Left forelimb (tissue), 1 donor: Measurements from ENCODE around the gene ADAT3.
"Not testable (repeated sequence)": the region's sequence is repeated elsewhere in the genome, so short reads cannot be mapped to it uniquely, and the experiment has no call there.

Experiments
- DNase-seq: peaks from one replicate; pipeline ENCODE4 v3.0.0-alpha.2; 2018; ENCODE audit warnings: low spot score

Gene ADAT3

DNA sequence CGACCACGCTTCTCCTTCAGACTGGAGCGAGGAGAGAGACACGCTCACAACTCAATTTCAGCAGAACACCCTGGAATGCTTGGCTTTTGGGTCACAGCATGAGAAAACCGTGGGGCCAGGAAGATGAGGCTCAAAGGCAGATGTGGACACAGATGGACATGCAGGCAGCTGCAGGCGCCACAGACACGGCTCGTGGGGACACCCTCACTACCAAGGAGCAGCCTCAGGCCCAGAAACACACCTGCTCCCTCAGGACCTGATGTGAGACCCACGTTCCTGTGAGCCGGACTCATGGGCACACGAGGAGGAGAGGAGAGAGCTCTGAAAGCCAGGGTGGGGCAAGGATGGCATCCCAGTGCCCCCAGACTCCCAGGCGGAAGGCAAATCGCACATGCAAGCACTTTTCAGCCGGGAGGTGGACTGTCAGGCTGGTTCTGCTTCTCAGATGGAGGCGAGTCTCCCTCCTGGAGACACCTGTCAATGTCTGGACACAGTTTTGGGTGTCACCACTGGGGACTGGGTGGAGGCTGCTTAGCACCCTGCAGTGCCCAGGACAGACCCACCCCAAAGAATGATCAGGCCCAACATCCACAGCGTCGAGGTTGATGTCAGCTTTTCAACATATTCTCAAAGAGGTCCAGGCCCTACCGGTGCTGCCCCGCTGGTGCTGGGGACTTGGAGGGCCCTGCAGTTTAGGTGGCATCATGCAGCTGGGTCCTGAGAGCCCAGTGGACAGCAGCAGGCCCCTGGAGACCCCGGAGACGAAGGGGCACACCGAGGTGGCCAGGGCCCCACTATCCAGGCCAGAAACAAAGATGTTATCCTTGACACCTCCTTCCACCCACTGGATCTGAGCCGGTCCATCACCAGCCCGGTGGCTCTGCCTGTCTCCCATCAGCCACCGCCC is 22.2 kb upstream of the ADAT3 start:
- no peak for DNase-seq

- DNase-seq, result no peak
These were observed 21.4 kb upstream of the ADAT3 start for GRCh38 chr19:1883784-1884183.

DNA sequence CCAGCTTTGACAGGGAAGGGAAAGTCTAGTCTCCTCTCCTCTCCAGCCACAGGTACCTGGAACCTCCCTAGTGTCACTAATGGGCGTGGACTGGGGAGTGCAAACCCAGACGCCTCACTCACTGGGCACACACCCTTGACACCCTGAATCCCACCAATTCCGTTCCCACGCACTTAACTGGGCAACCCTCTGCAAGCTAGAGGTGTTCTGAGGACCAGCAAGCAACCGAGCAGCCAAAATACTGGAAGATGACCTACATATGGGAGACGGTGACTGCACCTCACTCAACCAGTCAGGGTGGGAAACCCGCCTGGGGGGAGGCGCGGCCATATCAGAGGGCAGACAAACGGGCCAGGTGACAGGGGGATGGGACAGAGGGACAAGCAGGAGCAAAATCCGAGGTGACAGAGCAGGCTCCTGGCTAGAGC is 20.9 kb upstream of the ADAT3 start:
- DNase-seq, result no peak

DNA sequence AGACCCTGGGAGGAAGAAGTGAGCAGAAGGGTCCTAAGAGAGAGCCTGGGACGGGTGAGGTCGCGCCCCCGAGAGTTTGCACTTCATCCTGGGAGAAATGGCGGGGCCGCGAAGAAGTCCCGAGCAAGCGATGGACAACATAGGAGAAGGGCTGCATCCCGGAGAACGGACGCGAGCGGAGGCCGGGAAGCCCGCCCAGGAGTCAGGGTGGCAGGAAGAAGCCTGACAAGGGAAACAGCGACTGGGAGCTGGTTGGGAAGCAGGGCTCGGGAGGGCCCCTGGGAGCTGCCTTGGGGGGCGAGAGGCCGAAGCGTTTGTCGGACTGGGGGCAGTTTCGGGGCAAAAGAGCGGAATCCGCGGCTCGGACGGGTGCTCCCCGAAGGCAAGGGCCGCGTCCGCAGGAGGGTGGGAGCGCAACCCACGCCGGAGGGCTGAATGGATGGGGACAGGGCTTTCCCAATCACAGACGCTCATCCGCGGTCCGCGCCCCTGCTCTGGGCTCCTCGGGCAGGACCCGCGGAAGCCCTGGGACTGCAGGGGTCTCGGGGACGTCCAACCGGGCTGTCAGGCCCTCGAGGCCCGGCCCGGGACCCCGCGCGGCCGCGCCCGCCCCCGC is 20.4 kb upstream of the ADAT3 start:
- no peak for DNase-seq

DNA sequence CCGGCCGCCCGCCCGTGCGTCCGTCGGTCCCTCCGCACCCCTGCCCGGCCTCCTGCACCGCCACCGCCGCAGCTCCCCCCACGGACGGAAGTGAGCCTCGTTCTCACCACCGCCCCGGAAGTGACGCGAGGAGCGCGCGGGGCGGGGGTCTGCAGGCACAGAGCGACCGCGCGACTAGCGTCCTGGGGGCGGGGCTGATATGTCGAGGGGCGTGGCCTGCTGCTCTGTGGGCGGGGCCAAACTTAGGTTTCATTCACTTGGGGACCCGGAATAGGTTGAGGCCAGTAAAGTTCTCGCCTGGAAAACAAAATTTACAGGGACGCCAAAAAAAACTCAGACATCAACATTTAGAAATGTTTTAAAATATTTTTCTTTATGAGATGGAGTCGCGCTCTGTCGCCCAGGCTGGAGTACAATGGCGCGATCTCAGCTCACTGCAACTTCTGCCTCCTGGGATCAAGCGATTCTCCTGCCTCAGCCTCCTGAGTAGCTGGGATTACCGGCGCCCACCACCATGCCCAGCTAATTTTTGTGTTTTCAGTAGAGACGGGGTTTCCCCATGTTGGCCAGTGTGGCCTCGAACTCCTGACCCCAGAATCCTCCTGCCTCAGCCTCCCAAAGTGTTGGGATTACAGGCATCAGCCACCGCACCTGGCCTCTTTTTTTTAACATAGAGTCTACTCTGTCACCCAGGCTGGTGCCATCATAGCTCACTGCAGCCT is 19.6 kb upstream of the ADAT3 start, which contains the start of gene ABHD17A:
Gene ABHD17A, minus strand, starts transcription at position 99 of the 722 bp plus-strand sequence. CDS start 3,930 bp downstream, outside the sequence.
- DNase-seq, result peak; percentile 98

- DNase-seq, result not testable (repeated sequence)
These were observed 18.8 kb upstream of the ADAT3 start for GRCh38 chr19:1886360-1886759.

DNA sequence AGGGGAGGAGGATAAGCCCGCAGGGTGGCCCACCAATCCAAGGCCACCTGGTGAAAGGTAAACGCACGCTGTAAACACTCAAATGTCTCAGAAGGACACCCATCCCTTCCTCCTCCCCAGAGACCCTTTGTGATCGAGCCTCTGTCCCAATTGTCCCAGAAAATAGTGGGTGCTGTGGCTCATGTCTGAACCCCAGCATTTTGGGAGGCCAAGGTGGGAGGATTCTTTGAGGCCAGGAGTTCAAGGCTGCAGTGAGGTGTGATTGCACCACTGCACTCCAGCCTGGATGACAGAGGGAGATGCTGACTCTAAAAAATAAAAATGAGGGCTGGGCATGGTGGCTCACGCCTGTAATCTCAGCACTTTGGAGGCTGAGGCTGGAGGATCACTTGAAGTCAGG is 16.8 kb upstream of the ADAT3 start:
- no peak for DNase-seq

GRCh38 chr19:1889907-1890306 is 15.3 kb upstream of the ADAT3 start:
- DNase-seq, result no peak

DNA sequence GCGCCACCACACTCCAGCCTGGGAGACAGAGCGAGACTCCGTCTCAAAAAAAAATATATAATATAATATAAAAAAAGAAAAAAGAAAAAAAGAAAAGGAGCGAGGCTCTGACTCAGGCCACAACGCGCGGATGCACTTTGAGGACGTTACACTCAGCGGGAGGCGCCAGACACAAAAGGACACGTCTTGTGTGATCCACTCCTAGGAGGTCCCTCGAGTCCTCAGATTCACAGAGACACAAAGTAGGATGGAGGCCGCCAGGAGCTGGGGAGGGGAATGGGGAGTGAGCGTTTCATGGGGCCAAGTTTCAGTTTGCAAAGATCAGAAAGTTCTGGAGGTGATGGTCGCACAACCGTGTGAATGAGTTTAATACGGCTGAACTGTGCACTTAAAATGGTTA is 11.4 kb upstream of the ADAT3 start:
- DNase-seq, result no peak

DNA sequence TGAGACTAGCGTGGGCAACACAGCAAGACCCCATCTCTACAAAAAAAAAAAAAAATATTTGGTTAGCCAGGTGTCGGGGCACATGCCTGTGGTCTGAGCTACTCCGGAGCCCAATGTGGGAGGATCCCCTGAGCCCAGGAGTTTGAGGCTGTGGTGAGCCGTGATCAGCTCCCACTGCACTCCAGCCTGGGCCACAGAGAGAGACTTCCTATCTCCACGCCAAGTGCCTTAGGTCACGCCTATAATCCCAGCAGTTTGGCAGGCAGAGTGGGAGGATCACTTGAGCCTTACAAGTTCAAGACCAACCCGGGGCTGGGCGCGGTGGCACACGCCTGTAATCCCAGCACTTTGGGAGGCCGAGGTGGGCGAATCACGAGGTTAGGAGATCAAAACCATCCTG is 8.7 kb upstream of the ADAT3 start:
- DNase-seq, result no peak

DNA sequence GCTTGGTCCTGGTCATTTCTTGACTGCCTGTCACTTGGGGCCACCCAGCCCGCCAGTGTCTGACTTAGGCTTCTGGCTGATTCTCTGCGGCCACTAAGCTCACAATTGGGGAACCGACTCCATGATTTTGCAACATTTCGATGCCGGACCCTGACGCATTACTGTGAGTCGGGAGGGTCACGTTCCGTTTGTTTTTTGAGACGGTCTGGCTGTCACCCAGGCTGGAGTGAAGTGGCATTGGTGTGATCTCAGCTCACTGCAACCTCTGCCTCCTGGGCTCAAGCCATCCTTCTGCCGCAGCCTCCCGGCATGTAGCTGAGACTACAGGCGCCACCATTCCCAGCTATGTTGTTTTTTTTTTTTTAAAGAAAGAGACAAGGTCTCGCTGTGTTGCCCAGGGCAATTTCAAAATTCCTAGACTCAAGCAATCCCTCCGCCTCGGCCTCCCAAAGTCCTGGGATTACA is 3.2 kb upstream of the ADAT3 start:
- DNase-seq, result no peak

DNA sequence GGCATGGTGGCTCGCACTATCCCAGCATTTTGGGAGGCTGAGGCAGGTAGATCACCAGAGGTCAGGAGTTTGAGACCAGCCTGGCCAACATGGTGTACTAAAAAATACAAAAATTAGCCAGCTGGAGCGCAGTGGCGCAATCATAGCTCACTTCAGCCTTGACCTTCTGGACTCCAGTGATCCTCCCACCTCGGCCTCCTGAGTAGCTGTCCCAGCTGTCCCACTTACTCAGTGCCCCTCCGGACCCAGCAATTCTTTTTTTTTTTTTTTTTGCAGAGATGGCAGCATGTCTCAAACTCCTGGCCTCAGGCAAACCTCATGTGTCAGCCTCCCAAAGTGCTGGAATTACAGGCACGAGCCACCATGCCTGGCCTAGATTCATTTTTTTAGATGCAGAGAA is 2.3 kb upstream of the ADAT3 start:
- DNase-seq, result no peak

- no peak for DNase-seq
These were observed 414 bp upstream of the ADAT3 start for GRCh38 chr19:1904860-1905109.

- DNase-seq, result no peak
These were observed 720 bp downstream of the ADAT3 start for GRCh38 chr19:1905863-1906375.

DNA sequence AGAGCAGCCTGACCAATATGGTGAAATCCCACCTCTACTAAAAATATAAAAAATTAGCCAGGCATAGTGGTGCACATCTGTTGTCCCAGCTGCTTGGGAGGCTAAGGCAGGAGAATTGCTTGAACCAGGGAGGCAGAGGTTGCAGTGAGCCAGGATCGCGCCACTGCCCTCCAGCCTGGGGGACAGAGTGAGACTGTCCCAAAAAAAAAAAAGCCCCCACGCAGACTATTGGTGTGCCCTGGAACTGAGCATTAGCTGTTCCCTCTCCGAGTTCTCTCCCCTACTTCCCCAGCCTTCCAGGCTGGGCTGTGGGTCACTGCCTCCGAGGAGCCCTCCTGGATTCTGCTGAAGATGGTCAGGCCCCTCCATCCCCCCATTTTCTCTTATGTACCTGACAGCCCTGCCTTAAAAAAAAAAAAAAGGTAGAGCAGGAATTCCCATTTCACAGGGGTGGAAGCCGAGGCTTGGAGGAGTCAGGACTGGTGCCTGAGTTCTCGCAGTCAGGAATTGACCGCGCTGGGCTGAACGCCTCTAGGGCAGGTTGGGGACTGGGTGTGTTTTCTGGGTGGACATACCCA is 1.9 kb downstream of the ADAT3 start:
- no peak for DNase-seq

DNA sequence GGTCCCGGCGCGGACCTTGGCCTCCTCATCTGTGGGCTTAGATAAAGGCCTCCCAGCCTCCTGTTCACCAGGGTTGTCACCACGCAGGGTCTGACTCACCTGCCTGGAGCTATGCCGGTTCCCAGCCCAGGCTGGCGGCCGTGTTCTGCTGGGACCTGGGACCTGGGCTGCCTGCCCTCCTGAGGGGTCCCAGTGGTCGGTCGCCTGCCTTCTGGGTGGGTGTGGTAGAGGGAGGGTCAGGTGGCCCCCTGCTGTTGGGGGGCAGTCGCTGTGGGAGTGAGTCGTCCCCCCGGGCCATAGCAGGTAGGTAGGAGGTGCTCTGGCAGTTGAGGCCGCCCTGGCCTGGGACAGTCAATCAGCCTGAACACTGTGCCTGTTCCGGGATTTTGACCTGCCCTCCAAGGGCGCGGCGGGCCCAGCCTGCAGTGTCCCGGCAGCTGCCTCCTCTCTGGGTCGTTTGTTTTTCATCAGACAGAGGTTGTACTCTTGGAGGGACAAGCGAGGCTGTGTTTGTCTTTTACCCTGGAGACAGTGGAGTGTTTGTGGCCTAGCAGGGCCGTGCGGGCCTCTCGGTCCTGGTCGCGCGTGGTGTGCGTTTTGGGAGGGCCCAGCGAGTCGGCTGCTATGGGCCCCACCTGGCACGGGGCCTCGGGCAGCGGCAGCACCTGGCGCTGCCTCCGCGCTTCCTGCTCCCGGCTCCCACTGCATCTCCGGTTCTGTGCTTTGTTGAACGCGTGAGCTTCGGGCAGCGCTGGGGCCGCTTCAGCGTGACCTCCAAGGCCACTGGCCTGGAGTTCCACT is 2.6 kb downstream of the ADAT3 start:
- no peak for DNase-seq

GRCh38 chr19:1908364-1908678 is 3.1 kb downstream of the ADAT3 start:
- DNase-seq, result no peak

- no peak for DNase-seq
These were observed 4.5 kb downstream of the ADAT3 start for GRCh38 chr19:1909761-1910080.

- no peak for DNase-seq
These were observed 5.0 kb downstream of the ADAT3 start for GRCh38 chr19:1910177-1910576.

GRCh38 chr19:1911098-1911497 is 5.9 kb downstream of the ADAT3 start:
- DNase-seq, result no peak

- no peak for DNase-seq
These were observed 6.8 kb downstream of the ADAT3 start for GRCh38 chr19:1911995-1912394.
